HG03060 (cell line): ENCODE results near the gene FOXF1.

Experiments
- ATAC-seq: cut with Tn5 transposase; IDR thresholded peaks from one replicate; pipeline ENCODE4 v1.9.1; 2021; ENCODE audit warnings: low read depth, moderate number of reproducible peaks; ENCODE audit not compliant: unreplicated experiment

Gene FOXF1

GRCh38 chr16:86503830-86504229, 6.5 kb upstream of the FOXF1 start:
- no peak for ATAC-seq

DNA sequence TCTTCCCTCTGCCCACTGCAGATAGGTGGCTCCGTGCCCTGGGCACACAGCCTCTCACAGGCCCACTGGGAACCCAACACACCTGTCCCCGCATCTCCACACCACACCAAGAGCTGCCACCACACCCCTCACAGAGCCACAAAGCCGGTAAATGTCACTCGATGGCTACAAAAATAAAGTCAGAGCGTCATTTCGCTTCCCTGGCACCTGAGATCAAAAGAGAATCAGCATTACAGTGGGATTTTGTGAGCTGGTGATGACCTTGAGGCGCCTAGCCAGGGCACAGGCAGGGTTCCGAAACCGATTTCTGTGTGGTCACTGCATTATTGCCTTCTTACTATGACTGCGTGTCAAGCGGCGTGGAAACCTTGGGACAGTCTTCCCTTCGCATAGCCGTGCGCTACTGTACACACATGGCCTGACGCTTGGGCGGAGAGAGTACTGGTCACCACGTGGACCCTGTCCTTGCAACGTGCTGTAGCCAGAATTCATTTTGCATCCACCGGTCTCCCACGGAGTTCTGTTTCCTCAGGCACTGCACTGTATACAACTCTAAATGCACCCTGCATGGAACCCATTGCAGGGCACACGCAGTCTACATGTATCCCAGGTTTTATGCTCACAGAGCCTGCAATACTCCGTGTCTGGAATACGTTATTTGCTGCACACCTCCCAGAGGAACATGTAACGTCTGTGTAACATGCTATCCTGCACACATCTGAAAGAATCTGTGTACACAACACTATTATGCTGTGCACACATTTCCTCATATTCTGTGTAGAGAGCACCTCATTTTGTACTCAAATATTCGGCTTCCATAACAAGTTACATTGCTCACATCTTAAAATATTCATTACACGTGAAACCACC, 5.8 kb upstream of the FOXF1 start:
- ATAC-seq: no peak

GRCh38 chr16:86505185-86505898, 5.0 kb upstream of the FOXF1 start:
- ATAC-seq: no peak

DNA sequence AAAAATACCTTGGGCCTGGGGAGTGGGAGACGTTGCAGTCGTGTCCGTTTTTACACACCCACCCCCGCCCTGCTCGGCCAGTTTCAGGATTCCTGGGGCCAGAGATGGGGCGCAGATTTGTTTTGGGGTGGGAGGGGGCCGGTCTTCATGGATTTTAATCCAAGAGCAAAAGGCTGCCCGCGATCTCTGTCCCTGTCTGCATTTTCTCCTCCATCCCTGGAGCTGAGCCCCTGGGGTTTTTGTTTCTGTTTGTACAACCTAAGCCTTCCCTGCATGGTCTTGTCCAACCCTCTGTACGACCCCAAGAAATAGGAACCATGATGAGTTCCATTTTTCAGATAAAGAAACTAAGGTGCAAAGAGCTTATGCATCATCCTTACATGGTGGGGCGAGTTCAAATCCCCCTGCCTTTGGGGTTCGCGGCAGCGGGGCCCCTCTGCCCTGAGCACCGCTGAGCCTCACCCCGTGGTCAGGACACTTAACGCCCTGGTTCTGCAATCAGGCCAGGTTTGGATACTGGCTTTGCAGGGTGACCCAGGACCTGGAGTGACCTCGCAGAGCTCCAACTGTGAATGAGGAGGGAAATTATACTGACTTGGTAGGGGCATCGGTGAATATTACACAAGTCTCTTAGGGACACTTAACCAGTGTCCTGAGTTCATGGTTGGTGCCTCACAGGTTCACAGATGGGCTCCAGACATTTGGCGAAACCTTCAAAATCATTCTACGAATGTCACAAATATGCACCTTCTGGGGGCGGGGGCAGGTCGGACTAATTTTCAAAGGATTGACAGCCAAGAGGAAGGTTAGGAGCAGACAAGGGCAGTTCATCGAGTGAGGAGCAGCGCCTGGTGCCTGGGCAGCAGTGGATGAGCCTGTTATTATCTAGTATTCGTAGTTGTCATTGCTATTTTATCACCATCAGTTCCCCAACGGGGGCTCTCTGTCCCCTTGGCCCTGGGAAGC, 4.1 kb upstream of the FOXF1 start:
- no peak for ATAC-seq

DNA sequence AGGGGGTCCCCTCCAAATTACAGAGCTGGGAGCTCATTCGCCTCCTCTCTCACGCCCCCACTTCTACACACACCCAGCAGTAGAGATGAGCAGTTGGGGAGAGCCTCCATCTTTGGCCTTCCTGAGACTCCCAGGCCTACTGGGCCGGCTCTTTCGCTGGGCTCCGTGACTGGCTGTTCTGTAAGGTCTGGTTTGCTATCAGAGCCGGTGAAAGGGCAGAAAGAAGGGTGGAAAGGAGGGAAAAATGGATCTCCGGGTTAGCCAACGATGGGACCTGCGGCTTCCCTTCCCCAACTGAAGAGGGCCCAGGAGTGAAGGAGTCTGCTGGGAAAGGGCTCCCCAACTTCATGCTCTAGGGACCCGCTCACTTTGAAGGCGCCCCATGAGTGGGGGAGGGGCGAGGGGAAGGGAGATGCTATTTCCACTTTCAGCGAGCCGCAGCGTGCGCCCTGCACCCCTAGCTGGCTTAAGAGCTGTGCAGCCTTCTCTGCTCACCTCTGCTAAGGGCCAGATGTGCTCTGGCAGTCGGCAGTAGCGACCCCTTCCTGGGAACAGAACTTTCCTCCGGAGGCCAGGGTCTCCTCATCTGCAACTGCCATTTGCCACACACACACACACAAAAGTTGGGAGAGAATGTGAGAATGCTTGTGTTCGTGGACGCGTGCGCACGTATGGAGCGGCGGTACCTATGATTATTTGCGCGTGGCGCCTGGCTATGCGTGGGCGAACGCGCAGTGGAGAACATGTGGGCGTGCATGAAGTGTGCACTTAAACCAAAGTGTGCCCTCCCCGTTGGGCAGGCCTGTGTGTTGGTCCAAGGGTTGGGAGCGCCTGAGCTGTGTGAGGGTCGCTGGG, 2.9 kb upstream of the FOXF1 start:
- no peak for ATAC-seq

GRCh38 chr16:86508028-86508946, 2.0 kb upstream of the FOXF1 start:
- ATAC-seq: no peak

- no peak for ATAC-seq
Observed at GRCh38 chr16:86508947-86509758, 1.2 kb upstream of the FOXF1 start.

GRCh38 chr16:86509759-86510464, 415 bp upstream of the FOXF1 start:
- ATAC-seq: no peak

- ATAC-seq: no peak
Observed at GRCh38 chr16:86511317-86512161, 1.2 kb downstream of the FOXF1 start.

- ATAC-seq: no peak
Observed at GRCh38 chr16:86512301-86512859, 2.1 kb downstream of the FOXF1 start.

GRCh38 chr16:86512860-86513470, 2.6 kb downstream of the FOXF1 start:
- no peak for ATAC-seq

- no peak for ATAC-seq
Observed at GRCh38 chr16:86513471-86514277, 3.3 kb downstream of the FOXF1 start.

GRCh38 chr16:86514481-86515376, 4.4 kb downstream of the FOXF1 start:
- no peak for ATAC-seq

DNA sequence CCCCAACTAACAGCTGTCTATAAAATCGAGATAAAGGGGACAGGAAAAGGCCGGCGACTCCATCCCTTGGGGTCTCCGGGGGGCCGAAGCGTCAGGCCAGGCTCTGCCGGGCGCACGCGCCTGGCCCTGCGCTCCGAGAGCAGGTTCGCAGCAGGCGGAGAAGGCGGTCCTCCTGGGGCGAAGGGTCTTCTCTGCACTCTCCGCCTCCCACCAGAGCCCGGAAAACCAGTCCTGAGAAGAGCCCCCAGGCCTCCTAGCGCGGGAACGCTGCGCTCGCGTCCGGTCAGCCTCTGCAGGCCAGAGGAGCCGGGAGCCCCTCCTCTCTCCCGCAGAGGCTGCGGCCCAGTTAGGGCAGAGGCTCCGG, 5.1 kb downstream of the FOXF1 start:
- no peak for ATAC-seq
